ENCODE results near the gene POLE.
"Not testable (repeated sequence)": the region's sequence is repeated elsewhere in the genome, so short reads cannot be mapped to it uniquely, and the experiment has no call there.

POLE gene

DNA sequence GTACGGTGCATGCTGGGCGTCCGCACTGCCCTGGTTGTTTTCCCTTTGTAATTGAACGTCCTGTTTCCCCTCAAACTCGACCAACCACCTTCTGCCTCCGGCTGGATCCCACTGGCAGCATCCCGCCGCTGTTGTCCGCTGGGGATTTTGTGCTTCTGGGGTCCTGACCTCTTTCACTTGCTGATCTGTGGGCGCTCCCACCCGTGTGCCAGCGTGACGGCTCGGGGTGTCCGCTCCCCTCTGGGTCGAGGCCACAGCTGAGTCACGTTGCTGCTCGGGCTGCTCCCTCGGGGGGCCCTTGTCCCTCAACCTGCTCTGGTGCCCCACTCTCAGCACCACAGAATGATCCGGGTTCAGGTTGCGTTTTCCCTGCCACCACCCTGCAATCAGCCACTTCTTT is 31.5 kb upstream of the POLE start:
- DNase-seq (ENCODE audit: low spot score), result no peak

DNA sequence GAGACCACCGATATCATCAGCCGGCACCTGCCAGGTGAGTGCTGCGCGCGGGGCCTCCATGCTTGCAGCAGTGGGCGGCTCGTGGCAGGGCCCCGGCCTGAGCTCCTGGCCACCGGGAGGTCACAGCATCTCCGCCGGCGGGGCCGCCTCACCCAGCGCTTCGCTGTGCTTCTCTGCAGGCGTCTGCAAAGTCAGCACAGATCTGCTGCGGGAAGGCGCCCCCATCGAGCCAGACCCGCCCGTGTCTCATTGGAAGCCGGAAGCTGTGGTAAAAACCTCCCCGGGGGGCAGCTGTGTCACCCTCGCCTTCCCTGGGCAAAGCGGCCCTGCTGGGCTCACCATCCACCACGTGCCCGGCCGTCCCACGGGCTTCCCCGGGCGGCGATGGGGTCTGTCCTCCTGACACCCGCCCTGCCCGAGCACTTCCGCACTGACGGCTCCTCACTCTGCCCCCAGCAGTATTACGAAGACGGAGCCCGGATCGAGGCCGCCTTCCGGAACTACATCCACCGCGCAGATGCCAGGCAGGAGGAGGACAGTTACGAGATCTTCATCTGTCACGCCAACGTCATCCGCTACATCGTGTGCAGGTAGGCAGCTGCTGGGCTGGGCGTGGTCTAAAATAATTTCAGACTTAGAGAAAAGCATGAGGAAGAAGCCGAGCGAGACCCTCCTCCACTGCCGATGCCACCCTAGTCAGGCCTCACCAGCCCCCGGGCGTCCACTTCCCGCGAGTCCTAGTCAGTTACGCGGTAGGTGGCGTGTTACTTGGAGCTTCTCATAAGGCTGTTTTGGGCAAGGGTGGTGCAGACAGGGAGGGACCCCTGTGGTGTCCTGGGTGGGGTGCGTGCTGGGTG is 30.6 kb upstream of the POLE start:
- DNase-seq (ENCODE audit: low spot score), result no peak

DNA sequence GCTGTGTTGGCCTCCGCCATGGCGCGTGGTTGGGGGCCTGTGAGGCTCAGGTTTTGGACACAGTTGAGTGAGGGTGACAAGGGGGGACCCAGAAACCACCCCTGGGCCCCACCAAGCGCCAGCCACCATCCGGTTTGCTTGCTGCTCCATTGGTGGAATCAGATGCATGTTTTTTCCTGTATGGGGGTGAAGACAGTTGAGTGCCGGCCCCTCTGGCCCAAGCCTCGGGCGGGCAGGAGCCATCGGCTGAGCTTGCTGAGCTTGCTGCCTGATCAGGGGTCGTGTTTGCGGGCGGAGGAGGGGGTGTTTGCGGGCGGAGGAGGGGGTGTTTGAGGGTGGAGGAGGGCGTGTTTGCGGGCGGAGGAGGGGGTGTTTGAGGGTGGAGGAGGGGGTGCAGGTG is 29.9 kb upstream of the POLE start:
- DNase-seq (ENCODE audit: low spot score), result no peak

DNA sequence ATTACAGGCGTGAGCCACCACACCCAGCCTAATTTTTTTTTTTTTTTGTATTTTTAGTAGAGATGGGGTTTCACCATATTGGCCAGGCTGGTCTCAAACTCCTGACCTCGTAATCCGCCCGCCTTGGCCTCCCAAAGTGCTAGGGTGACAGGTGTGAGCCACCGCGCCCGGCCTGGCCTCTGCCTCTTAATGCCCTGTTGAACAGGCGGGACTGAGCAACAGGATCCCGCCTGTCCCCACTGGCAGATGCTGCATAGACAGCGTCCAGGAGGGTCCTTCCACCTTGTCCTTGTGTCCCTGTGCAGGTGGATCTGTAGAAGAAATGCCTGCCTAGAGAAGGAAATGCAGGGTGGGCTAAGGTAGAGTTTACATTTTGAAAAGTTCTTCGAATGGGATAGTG is 29.2 kb upstream of the POLE start:
- no peak for DNase-seq (ENCODE audit: low spot score)

DNA sequence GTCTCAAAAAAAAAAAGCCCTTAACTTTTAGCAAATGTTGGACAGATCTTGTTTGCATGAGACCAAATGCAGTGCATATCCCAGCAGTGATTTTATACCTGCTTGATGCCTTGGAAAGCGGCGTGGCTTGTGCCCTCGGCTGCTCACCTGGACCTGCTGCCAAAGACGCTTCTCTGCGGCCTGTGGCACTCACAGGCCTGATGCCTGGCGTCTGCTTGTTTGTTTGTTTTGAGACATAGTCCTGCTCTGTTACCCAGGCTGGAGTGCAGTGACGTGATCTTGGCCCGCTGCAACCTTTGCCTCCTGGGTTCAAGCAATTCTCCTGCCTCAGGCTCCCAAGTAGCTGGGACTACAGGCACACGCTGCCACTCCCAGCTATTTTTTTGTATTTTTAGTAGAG is 28.7 kb upstream of the POLE start:
- no peak for DNase-seq (ENCODE audit: low spot score)

DNA sequence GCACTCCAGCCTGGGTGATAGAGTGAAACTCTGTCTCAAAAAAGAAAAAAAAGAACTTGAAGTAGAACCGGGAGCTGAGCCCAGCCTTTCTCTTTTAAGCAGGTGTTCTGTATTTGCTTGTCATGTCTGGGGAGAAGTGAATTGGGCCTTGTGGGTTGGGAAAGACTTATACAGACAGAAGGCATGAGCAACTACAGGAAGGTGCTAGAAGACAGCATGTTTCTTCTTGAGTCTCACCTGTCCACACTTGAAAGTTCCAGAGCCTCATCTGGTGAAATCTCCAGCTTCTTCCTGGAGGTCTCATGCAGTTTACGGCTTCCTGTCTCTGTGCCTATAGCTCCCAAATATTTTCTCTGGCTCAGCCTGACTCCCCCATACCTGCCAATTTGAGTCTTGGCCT is 26.0 kb upstream of the POLE start:
- DNase-seq (ENCODE audit: low spot score), result no peak

DNA sequence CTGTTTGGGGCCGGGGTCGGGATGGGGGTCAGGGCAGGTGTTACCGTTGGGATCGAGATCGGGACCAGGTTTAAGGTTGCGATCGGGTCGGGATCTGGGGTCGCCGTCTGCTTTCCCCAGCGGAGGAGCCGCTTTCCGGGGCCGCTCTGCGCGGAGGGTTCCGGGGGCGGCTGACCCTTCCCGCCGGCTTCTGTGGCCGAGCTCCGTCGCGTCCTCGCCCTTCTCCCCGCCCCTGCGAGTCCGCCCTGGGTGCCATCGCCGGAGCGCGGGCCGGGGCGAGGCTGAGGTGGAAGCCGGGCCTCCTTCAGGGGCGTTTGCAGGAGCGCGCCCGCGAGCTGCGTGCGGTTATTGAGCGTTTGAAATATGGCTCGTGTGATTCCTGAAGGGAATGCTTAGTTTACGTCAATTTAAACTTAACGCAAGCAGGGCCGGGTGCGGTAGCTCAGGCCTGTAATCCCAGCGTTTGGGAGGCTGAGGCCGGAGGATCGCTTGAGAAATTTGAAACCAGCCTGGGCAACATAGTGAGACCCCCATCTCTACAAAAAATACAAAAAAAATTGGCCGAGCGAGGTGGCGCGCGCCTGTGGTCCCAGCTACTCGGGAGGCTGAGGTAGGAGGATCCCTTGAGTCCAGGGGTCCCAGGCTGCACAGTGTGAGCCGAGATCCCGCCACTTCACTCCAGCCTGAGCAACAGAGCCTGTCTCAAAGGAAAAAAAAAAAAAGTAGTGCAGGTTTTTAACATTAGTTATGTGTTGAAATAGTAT is 24.1 kb upstream of the POLE start:
- no peak for DNase-seq (ENCODE audit: low spot score)

DNA sequence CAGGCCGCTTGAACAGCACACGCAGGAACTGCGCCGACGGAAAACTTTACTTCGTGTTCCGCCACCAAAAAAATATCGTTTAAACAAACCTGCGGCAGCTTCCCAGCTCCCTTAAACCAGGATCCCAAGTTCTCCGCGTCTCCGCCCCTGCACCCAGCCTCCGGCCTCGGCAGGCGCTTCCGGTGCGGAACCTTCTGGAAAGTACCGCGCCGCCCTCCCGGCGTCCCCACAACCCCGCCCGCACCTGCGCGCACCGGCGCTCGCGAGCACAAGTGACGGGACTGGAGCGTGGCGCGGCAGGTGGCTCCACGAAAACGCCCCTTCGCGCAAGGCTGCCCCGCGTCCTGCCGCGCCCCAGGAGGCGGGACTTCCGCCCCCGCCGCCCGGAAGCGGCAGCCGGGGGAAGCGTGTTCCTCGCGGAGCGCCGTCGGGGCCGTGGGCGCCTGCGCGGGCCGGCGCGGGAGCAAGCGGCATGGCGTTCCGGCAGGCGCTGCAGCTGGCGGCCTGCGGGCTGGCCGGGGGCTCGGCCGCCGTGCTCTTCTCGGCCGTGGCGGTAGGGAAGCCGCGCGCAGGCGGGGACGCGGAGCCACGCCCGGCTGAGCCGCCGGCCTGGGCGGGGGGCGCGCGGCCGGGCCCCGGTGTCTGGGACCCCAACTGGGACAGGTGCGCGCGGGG is 23.4 kb upstream of the POLE start, which contains the start of gene PGAM5:
Gene PGAM5 (plus strand): TSS at position 438 of the 675 bp plus-strand sequence. CDS start 35 bp downstream, at position 473.
- DNase-seq (ENCODE audit: low spot score), result peak; percentile 94

DNA sequence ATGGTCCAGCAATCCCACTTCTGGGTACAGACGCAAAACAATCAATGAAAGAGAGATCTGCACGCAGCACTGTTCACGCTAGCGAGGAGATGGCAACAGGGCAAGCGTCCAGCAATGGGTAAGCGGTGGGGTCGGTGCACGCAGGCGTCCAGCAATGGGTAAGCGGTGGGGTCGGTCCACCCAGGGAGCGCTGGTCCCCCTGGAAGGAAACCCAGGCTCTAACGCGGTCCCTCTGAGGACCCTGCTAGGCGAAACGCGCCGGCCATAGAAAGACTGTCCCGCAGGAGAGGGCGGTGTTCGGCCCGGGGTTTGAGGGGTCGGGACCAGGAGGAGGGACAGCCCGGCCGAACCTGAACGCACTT is 22.9 kb upstream of the POLE start:
- DNase-seq (ENCODE audit: low spot score), result no peak

DNA sequence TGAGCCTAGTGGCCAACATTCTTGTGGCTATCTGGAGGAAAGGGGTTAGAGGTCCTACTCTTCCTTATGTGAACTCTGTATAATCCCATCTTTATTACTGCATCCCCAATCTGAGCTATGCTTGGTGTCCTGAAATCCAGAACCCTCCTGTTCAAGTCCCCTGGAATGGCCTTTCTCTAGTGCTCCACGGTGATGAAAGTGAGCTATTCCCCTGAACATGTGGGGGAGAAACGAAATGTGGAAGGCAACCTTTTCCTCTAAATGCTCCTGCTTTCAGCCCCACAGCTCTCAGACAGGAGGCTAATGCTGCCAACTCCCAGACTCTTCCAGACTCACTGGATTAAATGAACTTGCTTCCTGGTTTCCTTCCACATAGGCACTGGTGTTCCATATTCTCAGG is 21.0 kb upstream of the POLE start:
- DNase-seq (ENCODE audit: low spot score), result no peak

DNA sequence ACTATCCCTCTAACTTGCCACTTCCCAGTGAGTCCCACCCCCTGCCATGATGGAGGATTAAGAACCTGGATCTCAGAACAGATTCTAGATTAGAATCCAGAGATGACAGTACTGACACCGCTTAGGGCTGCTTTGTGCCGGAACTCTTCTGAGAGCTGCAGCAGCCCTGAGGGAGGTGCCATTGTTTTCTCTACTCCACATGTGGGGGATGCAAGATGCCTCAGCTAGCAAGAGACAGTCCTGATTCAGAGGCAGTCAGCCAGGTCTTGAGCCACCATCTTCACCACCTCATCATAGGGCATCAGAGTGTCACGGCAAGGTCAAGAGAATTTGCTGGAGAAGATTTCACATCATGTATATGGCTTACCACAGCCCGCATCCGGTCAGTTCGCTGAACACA is 20.1 kb upstream of the POLE start:
- no peak for DNase-seq (ENCODE audit: low spot score)

DNA sequence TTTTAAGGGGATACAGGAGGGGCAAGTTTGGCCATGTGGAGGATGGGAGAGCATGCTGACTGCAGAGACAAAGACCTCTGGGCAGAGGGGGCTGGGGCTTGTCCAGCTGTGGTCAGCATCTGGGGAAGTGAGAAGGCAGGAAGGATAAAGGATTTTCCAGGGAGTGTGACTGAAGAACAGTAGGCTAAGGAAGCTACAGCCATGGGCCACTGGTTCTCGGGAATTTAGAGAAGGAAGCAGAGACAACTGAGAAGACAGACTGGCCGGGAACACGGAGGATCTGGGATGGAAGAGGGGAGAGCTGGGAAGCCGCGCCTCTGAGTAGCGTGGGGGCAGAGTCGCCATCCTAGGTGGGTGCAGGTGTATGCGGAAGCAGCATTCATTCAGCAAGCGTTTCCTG is 16.5 kb upstream of the POLE start:
- no peak for DNase-seq (ENCODE audit: low spot score)

DNA sequence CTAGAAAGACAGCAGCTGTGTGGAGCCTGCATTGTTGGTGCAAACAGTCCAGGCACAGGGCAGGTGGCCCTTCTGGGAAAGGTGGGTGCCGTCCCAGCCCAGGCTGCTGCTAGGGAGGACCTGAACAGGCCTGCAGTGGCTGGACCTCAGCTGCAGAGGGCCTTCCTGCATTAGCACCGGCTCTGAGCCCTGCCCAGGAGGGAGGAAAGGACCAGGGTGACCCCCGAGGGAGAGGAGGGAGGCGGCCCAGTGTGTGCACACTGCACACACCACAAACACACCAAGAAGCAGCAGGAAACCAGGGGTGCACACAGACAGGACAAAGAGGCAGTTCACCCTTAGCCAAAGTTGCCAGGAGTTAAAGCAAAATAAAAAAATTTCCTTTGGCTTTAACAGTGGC is 15.5 kb upstream of the POLE start:
- DNase-seq (ENCODE audit: low spot score), result no peak

DNA sequence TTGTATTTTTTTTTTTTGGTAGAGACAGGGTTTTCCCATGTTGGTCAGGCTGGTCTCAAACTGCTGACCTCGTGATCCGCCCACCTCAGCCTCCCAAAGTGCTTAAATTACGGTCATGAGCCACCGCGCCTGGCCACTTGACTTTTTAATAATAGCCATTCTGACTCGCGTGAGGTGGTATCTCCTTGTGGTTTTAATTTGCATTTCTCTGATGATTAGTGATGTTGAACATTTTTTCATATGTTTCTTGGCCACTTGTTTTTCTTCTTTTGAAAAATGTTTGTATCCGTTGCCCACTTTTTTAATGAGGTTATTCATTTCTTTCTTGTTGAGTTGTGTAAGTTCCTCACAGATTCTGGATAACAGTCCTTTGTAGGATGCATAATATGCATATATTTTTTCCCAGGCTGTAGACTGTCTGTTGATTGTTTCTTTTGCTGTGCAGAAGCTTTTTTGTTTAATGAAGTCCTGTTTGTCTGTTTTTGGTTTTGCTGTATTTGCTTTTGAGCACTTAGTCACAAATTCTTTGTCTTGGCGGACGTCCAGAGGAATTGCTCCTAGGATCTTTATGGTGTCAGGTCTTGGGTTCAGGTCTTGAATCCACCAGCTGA is 13.2 kb upstream of the POLE start:
- DNase-seq (ENCODE audit: low spot score), result no peak

DNA sequence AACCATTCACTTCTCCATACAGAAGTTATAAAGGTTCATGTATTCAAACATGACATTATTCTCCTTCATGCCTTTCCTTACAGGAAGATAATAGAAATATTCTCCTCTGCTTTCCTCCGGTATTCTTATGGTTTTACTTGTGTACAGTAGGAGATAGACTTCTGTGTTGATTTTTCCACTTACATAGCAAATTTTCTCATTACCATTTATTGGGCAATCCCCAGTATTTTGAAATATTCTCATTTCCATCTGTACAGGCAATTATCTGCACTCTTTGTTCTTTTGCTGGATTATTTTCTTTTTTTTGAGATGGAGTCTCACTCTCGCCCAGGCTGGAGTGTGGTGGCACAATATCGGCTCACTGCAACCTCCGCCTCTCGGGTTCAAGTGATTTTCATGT is 11.2 kb upstream of the POLE start:
- no peak for DNase-seq (ENCODE audit: low spot score)

DNA sequence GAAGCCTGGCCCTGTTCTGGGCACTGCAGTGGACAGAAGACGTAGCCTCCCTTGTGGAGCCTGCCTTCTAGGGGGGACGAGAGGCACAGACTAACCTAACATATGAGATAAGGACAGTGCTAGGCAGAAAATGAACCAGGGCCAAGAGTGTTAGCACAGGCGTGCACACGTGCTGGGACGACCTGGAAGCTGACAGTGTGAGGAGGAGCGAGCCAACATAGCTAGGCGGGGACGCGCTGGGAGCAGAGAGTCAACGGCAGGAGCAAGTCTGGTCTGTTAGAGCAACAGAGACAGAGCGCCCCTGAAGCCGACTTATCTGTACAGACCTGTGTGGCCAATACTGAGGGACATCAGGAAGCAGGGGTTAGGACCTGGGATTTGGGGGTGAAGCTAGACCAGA is 8.3 kb upstream of the POLE start:
- no peak for DNase-seq (ENCODE audit: low spot score)

DNA sequence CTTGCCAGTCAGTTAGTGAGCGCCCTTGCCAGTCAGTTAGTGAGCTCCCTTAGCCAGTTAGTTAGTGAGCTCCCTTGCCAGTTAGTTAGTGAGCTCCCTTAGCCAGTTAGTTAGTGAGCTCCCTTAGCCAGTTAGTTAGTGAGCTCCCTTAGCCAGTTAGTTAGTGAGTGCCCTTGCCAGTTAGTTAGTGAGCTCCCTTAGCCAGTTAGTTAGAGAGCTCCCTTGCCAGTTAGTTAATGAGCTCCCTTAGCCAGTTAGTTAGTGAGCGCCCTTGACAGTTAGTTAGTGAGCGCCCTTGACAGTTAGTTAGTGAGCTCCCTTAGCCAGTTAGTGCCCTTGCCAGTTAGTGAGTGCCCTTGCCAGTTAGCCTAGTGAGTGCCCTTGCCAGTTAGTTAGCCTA is 7.7 kb upstream of the POLE start:
- DNase-seq (ENCODE audit: low spot score), result not testable (repeated sequence)

DNA sequence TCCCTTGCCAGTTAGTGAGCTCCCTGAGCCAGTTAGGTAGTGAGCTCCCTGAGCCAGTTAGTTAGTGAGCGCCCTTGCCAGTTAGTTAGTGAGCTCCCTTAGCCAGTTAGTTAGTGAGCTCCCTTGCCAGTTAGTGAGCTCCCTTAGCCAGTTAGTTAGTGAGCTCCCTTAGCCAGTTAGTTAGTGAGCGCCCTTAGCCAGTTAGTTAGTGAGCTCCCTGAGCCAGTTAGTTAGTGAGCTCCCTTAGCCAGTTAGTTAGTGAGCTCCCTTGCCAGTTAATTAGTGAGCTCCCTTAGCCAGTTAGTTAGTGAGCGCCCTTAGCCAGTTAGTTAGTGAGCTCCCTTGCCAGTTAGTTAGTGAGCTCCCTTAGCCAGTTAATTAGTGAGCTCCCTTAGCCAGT is 4.9 kb upstream of the POLE start:
- not testable (repeated sequence) for DNase-seq (ENCODE audit: low spot score)

DNA sequence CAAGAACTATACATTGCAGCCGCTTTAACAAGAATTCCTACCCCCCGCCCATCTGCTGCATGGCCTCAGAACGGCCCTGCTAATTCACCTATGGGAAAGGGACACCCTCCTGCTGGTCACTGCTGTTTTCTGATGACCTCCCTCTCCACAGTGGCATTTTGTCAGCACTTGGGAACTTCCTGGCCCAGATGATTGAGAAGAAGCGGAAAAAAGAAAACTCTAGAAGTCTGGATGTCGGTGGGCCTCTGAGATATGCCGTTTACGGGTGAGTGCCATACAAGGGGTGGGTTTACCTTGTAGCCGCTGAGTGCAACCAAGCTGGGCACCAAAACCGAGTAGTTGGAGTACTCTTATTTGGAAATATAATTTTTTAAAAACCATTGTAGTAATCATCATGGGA is 3.0 kb upstream of the POLE start:
- no peak for DNase-seq (ENCODE audit: low spot score)

DNA sequence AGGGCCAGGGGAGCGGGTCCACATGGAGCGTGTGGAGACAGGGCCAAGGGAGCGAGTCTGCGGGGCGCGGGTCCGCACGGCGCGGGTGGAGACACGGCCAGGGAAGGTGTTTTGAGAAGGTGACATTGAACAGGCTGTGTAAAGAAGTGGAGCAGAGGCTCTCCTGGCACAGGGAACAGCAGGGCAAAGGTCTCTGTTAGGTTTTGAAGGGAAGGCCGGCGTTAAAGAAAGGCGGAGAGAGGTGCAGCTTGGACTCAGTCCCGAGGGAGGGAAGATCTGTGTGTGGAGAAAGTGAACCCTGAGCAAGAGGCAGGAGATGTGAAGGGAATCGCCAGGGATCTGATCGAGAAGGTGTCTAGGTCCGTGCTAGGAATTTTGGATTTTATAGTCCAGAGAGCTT is 2.1 kb upstream of the POLE start:
- no peak for DNase-seq (ENCODE audit: low spot score)

DNA sequence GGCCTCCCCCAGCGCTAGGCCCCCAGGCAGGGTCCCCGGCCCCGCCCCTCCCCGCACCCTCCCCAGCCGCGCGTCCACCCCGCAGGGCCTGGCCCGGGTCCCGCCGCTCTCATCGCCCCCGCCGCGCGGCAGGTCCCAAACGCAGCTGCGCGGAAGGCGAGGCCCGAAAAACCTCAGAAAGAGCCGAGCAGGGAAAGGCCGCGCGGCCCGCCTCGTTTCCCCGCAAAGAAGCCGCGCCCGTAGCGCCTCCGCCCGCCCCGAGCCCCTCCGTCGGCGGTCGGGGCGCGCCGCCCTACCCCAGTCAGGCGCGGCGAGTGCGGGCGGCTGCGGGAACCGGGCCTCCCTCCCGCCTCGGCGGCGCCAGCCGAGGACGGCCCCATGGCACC is 324 bp downstream of the POLE start:
- no peak for DNase-seq (ENCODE audit: low spot score)

DNA sequence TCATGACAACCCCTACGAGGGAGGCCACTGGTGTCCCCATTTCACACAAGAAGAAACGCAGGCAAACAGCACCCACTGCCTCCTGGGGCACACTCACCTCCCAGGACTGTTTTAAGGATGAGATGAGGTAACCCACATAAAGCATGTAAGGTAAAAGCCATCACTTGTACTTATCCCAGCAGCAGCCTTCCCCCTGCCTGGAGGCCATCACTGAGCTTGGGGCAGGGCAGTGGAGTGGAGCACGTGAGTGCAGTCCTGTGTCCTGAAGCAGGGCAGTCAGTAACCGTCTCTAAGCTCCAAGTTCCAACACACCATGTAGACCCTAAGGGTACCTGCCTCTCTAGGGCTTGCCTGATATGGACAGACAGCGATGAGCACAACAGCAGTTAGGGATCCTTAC is 1.7 kb downstream of the POLE start:
- DNase-seq (ENCODE audit: low spot score), result no peak

DNA sequence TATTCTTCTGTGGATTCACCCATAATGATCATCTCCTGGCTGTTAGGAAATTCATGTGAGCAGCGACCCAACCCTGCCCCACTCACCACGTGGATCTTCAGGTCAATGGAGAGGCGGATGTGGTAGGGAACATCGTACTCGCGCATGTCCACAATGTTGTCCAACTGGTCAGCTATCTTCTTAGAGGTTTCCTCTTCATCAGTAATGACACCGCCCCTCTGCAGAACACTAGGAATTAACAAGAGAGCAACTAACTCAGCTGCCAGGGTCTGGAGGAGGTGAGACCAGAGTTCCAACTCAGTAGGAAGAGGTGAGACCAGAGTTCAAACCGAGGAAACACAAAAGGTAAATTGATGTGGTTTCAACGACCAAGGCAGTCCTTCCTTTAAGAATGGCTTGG is 9.7 kb downstream of the POLE start:
- no peak for DNase-seq (ENCODE audit: low spot score)
